CD4-positive, alpha-beta memory T cell (primary cell): ENCODE results near the gene GRIK4. TPM values are rescaled to one million over a fixed set of nuclear protein-coding genes. Genes with fewer than 3 reads are reported as not detected.

ENCODE experiments used
- CTCF ChIA-PET: fragments of 350-600 bp; sonication (Branson Sonifier 250); formaldehyde crosslinking; loops from one replicate; lab custom pipeline; 2021; ENCODE audit warnings: inconsistent platforms; ENCODE audit not compliant: partially characterized antibody; lab: Charles Lee
- POLR2A ChIA-PET: fragments of 350-600 bp; sonication (Branson Sonifier 250); formaldehyde crosslinking; loops from one replicate; lab custom pipeline; 2021; ENCODE audit not compliant: partially characterized antibody; lab: Charles Lee
- DNase-seq, 5 donors: peaks; one replicate each; pipeline versions ENCODE4 v3.0.0 to v3.0.0-alpha.2; 2020 to 2022; ENCODE audit warnings: mixed read lengths in 1 of 5
- H3K27ac ChIP-seq: one replicate; pipeline ENCODE4 v1.7.0; 2013; ENCODE audit warnings: low read depth, low read length
- H3K27me3 ChIP-seq: 2 replicates; pipeline ENCODE4 v1.7.0; 2013; ENCODE audit warnings: mild to moderate bottlenecking, low read length, moderate library complexity; ENCODE audit not compliant: insufficient read depth
- H3K36me3 ChIP-seq: 2 replicates; pipeline ENCODE4 v1.7.0; 2013; ENCODE audit warnings: mild to moderate bottlenecking, low read length, moderate library complexity; ENCODE audit not compliant: insufficient read depth
- H3K4me1 ChIP-seq: 2 replicates; pipeline ENCODE4 v1.7.0; 2013; ENCODE audit warnings: mild to moderate bottlenecking, low read length, moderate library complexity; ENCODE audit not compliant: insufficient read depth
- H3K4me3 ChIP-seq, 2 donors: one replicate each; pipeline ENCODE4 v1.7.0; 2013; ENCODE audit warnings: low read length in 2 of 2, mild to moderate bottlenecking in 1 of 2
- H3K9me3 ChIP-seq, 2 donors: one replicate each; pipeline ENCODE4 v1.7.0; 2013; ENCODE audit warnings: low read length in 2 of 2, control low read depth in 1 of 2; ENCODE audit not compliant: control insufficient read depth in 1 of 2
- H3K27ac Mint-ChIP-seq, 7 donors: one replicate each; pipeline ENCODE4 v1.8.0; 2020 to 2021; ENCODE audit warnings: mixed read lengths in 7 of 7, mild to moderate bottlenecking in 6 of 7, inconsistent platforms in 3 of 7, moderate library complexity in 3 of 7
- H3K27me3 Mint-ChIP-seq, 2 donors: one replicate each; pipeline ENCODE4 v1.8.0; 2020 to 2021; ENCODE audit warnings: mixed read lengths in 2 of 2
- H3K36me3 Mint-ChIP-seq, 2 donors: one replicate each; pipeline ENCODE4 v1.8.0; 2020 to 2021; ENCODE audit warnings: mixed read lengths in 2 of 2, inconsistent platforms in 1 of 2, mild to moderate bottlenecking in 1 of 2
- H3K4me1 Mint-ChIP-seq, 4 donors: one replicate each; pipeline ENCODE4 v1.8.0; 2020 to 2021; ENCODE audit warnings: mixed read lengths in 4 of 4, mild to moderate bottlenecking in 1 of 4
- H3K4me3 Mint-ChIP-seq, 8 donors: one replicate each; pipeline ENCODE4 v1.8.0; 2020 to 2021; ENCODE audit warnings: mixed read lengths in 8 of 8, mild to moderate bottlenecking in 7 of 8, moderate library complexity in 6 of 8, inconsistent platforms in 3 of 8
- H3K9me3 Mint-ChIP-seq, 8 donors: one replicate each; pipeline ENCODE4 v1.8.0; 2020 to 2021; ENCODE audit warnings: mixed read lengths in 8 of 8, mild to moderate bottlenecking in 5 of 8, inconsistent platforms in 3 of 8, moderate library complexity in 1 of 8
- intact Hi-C: fragments of 100-400 bp; cut with micrococcal nuclease; formaldehyde crosslinking; loops from one replicate; pipeline ENCODE4 v1.15.1; 2023
- polyA plus RNA-seq, 2 donors: library from polyadenylated mRNA; unstranded; fragments of 300-500 nt; fragmentation: Illumina TruSeq; gene quantifications; one replicate each; pipeline ENCODE4 v1.2.3, GENCODE V29; 2021
- total RNA-seq, 2 experiments: library from RNA; stranded (reverse); gene quantifications; one replicate each; pipeline ENCODE4 v1.2.3, GENCODE V29; 2021

The GRIK4 gene
- total and polyA plus RNA-seq, 4 experiments from 2014 or later, result 0.06 TPM; not detected in 3

GRCh38 chr11:120744016-120744994 lies 232.8 kb downstream of the GRIK4 start:
- Histone ChIP-seq H3K36me3 (no peaks in the 10 kb centered on the region), H3K9me3 (no peaks in the 10 kb centered on the region), H3K4me1 (no peaks in the 10 kb centered on the region), H3K4me3 (no peak overlapping the region), H3K27me3 (no peaks in the 10 kb centered on the region), H3K27ac (no peak overlapping the region)
- Mint-ChIP-seq H3K9me3 (peaks cover 0 to 3% (median 0%) of the 10 kb centered on the region in 8 donors), H3K27ac (no peak overlapping the region), H3K4me3 (no peak overlapping the region), H3K4me1 (peaks cover 0 to 2% (median 0%) of the 10 kb centered on the region in 4 donors), H3K36me3 (no peaks in the 10 kb centered on the region), H3K27me3 (peaks cover 0 to 14% of the 10 kb centered on the region in 2 donors)
- intact Hi-C loops, result no loop called here
- no peak for DNase-seq
- ChIA-PET CTCF (interaction anchor here (0.5 kb wide), 1 partner anchor 237 kb away, joined by 3 read pairs; no protein-coding TSS in a partner anchor), POLR2A (no interaction called here)

- Mint-ChIP-seq H3K27me3 (peaks cover 2 to 14% of the 10 kb centered on the region in 2 donors), H3K4me3 (no peak overlapping the region), H3K9me3 (peaks cover 0 to 3% (median 0%) of the 10 kb centered on the region in 8 donors), H3K4me1 (peaks cover 0 to 2% (median 0%) of the 10 kb centered on the region in 4 donors), H3K27ac (no peak overlapping the region), H3K36me3 (no peaks in the 10 kb centered on the region)
- no peak for DNase-seq
- Histone ChIP-seq H3K36me3 (no peaks in the 10 kb centered on the region), H3K27me3 (no peaks in the 10 kb centered on the region), H3K27ac (no peak overlapping the region), H3K4me1 (no peaks in the 10 kb centered on the region), H3K4me3 (no peak overlapping the region), H3K9me3 (no peaks in the 10 kb centered on the region)
- POLR2A ChIA-PET, result no interaction called here
- CTCF ChIA-PET, result interaction anchor here (0.9 to 1.2 kb wide), 2 partner anchors 56 to 61 kb away, joined by 3 to 4 read pairs; no protein-coding TSS in a partner anchor
- intact Hi-C loops, result no loop called here
Observed at GRCh38 chr11:120746376-120746775, 234.8 kb downstream of the GRIK4 start.

DNA sequence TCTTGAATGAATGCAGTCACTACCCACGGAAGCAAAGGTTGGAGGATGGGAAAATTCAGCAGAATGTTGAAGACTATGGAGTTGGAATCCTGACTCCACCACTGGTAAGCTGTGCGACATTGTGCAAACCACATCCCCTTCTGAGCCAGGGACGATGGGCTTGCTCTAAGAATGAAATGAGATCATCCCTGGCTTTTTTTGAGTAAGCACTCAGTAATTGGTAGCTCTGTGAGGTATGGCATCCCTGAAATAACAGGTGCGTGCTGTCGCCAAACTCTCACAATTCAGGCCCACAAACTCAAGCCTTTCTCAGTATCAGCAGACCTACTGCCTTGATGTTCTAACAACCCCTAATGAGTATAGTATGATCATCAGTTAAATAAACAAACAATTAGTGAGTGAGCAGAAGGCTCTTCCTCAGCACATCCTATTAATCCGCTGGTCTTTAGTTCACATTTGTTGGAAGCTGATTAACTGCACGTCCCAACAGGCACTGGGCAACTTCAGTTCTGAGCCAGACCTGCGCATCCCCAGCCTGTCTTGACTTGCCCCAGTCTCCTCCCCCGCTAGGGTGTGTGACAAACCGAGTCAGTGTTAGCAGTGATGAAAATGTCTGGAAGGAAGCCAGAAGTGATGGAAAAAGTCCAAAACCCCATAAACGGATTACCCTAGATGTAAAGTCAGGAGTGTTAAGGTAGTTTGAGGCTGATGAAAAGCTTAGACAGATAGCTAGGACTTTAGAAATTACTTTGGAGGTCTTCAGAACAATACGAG lies 235.5 kb downstream of the GRIK4 start:
- Histone ChIP-seq H3K4me1 (no peaks in the 10 kb centered on the region), H3K36me3 (no peaks in the 10 kb centered on the region), H3K27ac (no peak overlapping the region), H3K9me3 (no peaks in the 10 kb centered on the region), H3K4me3 (no peak overlapping the region), H3K27me3 (no peaks in the 10 kb centered on the region)
- ChIA-PET CTCF (interaction anchor here (0.7 to 0.9 kb wide), 2 partner anchors 57 to 62 kb away, joined by 3 read pairs; no protein-coding TSS in a partner anchor), POLR2A (no interaction called here)
- H3K4me1 Mint-ChIP-seq, result peaks cover 0 to 2% (median 0%) of the 10 kb centered on the region in 4 donors
- H3K27me3 Mint-ChIP-seq, result peaks cover 2 to 9% of the 10 kb centered on the region in 2 donors
- H3K27ac Mint-ChIP-seq, result no peak overlapping the region
- no peaks in the 10 kb centered on the region for H3K36me3 Mint-ChIP-seq
- peaks cover 0 to 3% (median 0%) of the 10 kb centered on the region in 8 donors for H3K9me3 Mint-ChIP-seq
- DNase-seq, result no peak
- intact Hi-C loops, result no loop called here
- H3K4me3 Mint-ChIP-seq, result no peak overlapping the region

DNA sequence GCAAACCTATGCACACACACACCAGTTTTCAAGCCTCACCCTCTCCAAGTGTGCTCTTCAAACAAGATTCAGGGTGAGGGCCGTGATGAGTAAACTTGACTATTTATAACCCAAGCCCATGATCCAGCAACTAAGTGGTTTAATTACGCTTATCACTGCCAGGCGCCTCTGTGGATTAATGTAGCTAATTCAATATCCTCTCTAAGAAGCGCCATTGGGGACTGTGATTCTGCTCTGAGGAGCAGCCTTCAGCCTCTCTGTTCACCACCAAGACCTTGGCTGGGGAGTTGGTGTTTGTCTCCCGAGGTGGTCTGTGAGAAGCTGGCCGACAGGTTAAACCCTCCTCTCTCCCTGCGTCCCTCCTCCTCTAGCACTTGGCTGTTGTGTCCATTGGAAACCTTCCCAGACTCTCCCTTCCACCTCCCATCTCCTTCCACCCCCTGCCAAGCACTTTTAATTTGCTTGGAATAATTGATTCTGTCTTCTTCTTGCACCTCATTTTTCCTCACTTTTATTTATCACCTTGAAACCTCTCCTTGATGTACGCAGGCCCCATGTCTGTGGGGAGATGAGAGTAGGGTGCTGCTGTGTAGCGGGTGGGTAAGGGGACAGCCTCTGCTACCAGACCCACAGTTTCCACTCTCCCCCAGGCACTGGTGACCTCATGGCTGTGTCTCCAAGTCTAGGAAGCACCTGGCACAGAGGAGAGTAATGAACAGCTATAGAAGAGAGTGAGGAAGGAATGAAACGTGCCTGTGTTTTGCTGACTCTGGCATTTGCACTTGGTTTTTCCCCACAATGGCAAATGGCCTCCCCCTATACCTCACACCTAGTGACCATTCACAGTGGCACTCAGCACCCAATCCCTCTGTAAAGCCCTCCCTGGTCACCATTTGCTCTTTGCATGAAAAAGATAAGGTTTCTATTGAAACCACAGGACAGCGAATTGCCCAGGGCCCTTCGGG lies 236.6 kb downstream of the GRIK4 start:
- Histone ChIP-seq H3K4me3 (no peak overlapping the region), H3K27me3 (no peaks in the 10 kb centered on the region), H3K27ac (no peak overlapping the region), H3K4me1 (no peaks in the 10 kb centered on the region), H3K36me3 (no peaks in the 10 kb centered on the region), H3K9me3 (no peaks in the 10 kb centered on the region)
- Mint-ChIP-seq H3K4me1 (peaks cover 0 to 2% (median 0%) of the 10 kb centered on the region in 4 donors), H3K36me3 (no peaks in the 10 kb centered on the region), H3K4me3 (no peak overlapping the region), H3K9me3 (peaks cover 0 to 3% (median 0%) of the 10 kb centered on the region in 8 donors), H3K27me3 (peaks cover 6 to 11% of the 10 kb centered on the region in 2 donors), H3K27ac (peak overlapping the region in 1 of 7 donors; percentile 39)
- intact Hi-C loops, result no loop called here
- POLR2A ChIA-PET, result no interaction called here
- DNase-seq, result no peak
- CTCF ChIA-PET, result interaction anchor here (0.7 kb wide), 1 partner anchor 55 kb away, joined by 3 read pairs; no protein-coding TSS in a partner anchor

DNA sequence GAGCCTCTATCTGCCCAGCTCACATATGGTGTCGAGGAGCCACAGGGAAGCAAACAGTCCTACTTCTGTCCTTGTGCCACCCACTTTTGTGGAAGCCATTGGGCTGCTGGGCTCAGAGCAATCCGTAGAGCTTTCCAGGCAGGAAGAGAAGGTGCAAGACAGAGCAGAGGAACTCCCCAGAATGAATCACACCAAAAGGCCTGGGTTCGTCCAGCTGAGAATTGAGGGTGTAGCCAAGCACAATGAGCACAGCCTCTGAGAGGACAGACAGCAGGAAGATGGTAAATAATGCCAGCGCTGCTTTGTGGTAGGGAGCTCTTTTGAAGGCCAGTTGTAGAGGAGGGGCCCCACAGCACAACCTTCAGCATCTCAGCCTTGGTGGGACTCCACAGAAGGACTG lies 237.8 kb downstream of the GRIK4 start:
- POLR2A ChIA-PET, result no interaction called here
- Mint-ChIP-seq H3K27ac (no peak overlapping the region), H3K4me3 (no peak overlapping the region), H3K9me3 (peaks cover 0 to 3% (median 0%) of the 10 kb centered on the region in 8 donors), H3K4me1 (peaks cover 0 to 2% (median 0%) of the 10 kb centered on the region in 4 donors), H3K36me3 (no peaks in the 10 kb centered on the region), H3K27me3 (peaks cover 6 to 7% of the 10 kb centered on the region in 2 donors)
- Histone ChIP-seq H3K9me3 (no peaks in the 10 kb centered on the region), H3K36me3 (no peaks in the 10 kb centered on the region), H3K4me3 (no peak overlapping the region), H3K27ac (no peak overlapping the region), H3K4me1 (no peaks in the 10 kb centered on the region), H3K27me3 (no peaks in the 10 kb centered on the region)
- CTCF ChIA-PET, result no interaction called here
- intact Hi-C loops, result no loop called here
- DNase-seq, result no peak

DNA sequence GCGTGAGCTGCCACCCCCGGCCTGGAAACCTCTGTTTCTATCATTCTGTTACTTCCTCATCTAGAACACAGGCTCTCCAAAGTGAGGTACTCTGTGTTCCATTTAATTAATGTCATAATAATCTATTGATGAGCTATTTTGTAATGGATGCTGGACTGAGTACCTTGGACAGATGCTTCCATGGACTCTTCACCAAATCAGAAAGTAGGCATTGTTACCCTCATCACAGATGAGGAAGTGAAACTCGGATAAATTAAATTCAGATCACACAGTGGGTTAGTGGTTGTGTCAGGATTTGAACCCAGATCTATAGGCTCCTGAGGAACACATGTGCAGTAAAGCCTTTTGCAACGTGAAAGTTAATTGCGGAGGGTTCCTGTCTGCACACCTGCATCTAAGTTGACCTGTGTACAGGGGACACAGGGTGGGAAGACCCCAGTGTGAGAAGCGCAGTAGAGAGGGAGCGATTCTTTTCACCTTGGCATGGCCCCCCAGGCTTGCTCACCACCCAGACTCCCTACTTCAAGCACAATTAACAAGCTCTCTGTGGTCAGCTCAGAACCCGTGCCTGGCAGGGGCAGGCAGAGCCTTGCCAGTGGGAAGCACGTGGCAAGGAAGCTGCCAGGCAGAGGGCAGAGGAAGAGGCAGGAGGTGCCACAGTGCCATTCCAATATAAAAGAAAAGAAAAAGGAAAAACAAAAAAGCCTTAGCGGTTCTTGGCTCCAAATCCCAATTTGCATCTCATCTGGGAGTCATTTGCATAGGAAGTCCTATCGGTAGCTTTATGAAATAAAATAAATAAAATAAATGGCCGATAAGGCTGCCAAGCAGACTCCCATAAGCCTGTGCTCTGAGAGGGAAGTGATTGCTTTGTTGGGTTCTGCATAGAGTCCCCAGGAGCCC lies 239.3 kb downstream of the GRIK4 start:
- Histone ChIP-seq H3K9me3 (no peaks in the 10 kb centered on the region), H3K27ac (no peak overlapping the region), H3K36me3 (no peaks in the 10 kb centered on the region), H3K4me1 (no peaks in the 10 kb centered on the region), H3K27me3 (no peaks in the 10 kb centered on the region), H3K4me3 (no peak overlapping the region)
- Mint-ChIP-seq H3K27ac (no peak overlapping the region), H3K9me3 (peaks cover 0 to 3% (median 0%) of the 10 kb centered on the region in 8 donors), H3K4me1 (no peaks in the 10 kb centered on the region), H3K27me3 (peaks cover 2 to 6% of the 10 kb centered on the region in 2 donors), H3K36me3 (no peaks in the 10 kb centered on the region), H3K4me3 (no peak overlapping the region)
- ChIA-PET POLR2A (no interaction called here), CTCF (no interaction called here)
- intact Hi-C loops, result no loop called here
- no peak for DNase-seq
